IMR-90 (cell line): Measurements from ENCODE around the gene DUSP16. TPM values are rescaled to one million over a fixed set of nuclear protein-coding genes. Genes with fewer than 3 reads are reported as not detected.

Source experiments
- ATAC-seq: fragments of 200-7000 bp; cut with Tn5 transposase; 2 replicates; pipeline ENCODE4 v1.9.1; 2020; ENCODE audit warnings: low read depth, mild to moderate bottlenecking, moderate library complexity
- BruUV-seq: library from RNA; stranded (reverse); fragments of 400-500 nt; replicated peaks from 2 replicates; lab custom pipeline; 2021; lab: Mats Ljungman, UMichigan
- CTCF ChIA-PET: fragments of 300-600 bp; formaldehyde crosslinking; extraction: SDS; loops from one replicate; lab custom pipeline; 2021; ENCODE audit warnings: antibody characterized with exemption; lab: Yijun Ruan, JAX
- POLR2A ChIA-PET: fragments of 300-600 bp; sonication (Branson Sonifier 250); formaldehyde crosslinking; loops from one replicate; lab custom pipeline; 2022; ENCODE audit warnings: antibody characterized with exemption; ENCODE audit not compliant: unreplicated experiment; lab: Charles Lee
- DNase-seq: peaks from one replicate; pipeline ENCODE4 v3.0.0; 2013
- H2AFZ ChIP-seq: replicated peaks from 2 replicates; pipeline ENCODE3; 2013; ENCODE audit warnings: low read length, mild to moderate bottlenecking; ENCODE audit not compliant: poor library complexity
- H2AK5ac ChIP-seq: 2 replicates; pipeline ENCODE4 v1.6.1; 2013; ENCODE audit warnings: low read depth, low read length, inconsistent platforms
- H2AK9ac ChIP-seq: replicated peaks from 2 replicates; pipeline ENCODE3; 2013; ENCODE audit warnings: mild to moderate bottlenecking, low read depth, low read length, moderate library complexity; ENCODE audit not compliant: poor library complexity
- H2BK120ac ChIP-seq: 2 replicates; pipeline ENCODE4 v1.6.1; 2013; ENCODE audit warnings: low read depth, low read length, inconsistent platforms
- H2BK15ac ChIP-seq: 3 replicates; pipeline ENCODE4 v1.6.1; 2013; ENCODE audit warnings: low read depth, low read length, inconsistent platforms
- H2BK20ac ChIP-seq: 2 replicates; pipeline ENCODE4 v1.6.1; 2013; ENCODE audit warnings: low read depth, mild to moderate bottlenecking, inconsistent platforms, low read length, moderate library complexity
- H2BK5ac ChIP-seq: 2 replicates; pipeline ENCODE4 v1.6.1; 2013; ENCODE audit warnings: mild to moderate bottlenecking, low read depth, low read length, inconsistent platforms; ENCODE audit not compliant: poor library complexity, severe bottlenecking
- H3K14ac ChIP-seq: replicated peaks from 2 replicates; pipeline ENCODE4 v1.6.1; 2013; ENCODE audit warnings: low read depth, low read length, inconsistent platforms
- H3K18ac ChIP-seq: 2 replicates; pipeline ENCODE4 v1.6.1; 2013; ENCODE audit warnings: low read depth, low read length, control low read depth
- H3K23ac ChIP-seq: 2 replicates; pipeline ENCODE4 v1.6.1; 2013; ENCODE audit warnings: low read depth, low read length, inconsistent platforms
- H3K27ac ChIP-seq: 2 replicates; pipeline ENCODE4 v1.5.1; 2013; ENCODE audit warnings: mild to moderate bottlenecking, control low read depth, low read length; ENCODE audit not compliant: insufficient read depth
- H3K27me3 ChIP-seq: 2 replicates; pipeline ENCODE4 v1.6.1; 2013; ENCODE audit warnings: low read length; ENCODE audit not compliant: control insufficient read depth, insufficient read depth
- H3K36me3 ChIP-seq: 2 replicates; pipeline ENCODE4 v1.6.1; 2013; ENCODE audit warnings: low read length, mixed read lengths; ENCODE audit not compliant: control insufficient read depth, insufficient read depth
- H3K4ac ChIP-seq: 2 replicates; pipeline ENCODE4 v1.6.1; 2013; ENCODE audit warnings: low read depth, low read length, inconsistent platforms
- H3K4me1 ChIP-seq: 2 replicates; pipeline ENCODE4 v1.6.1; 2013; ENCODE audit warnings: low read length, mixed read lengths; ENCODE audit not compliant: control insufficient read depth, insufficient read depth
- H3K4me2 ChIP-seq: 2 replicates; pipeline ENCODE4 v1.6.1; 2013; ENCODE audit warnings: low read depth, mild to moderate bottlenecking, control low read depth, low read length, moderate library complexity
- H3K4me3 ChIP-seq: 2 replicates; pipeline ENCODE4 v1.5.1; 2013; ENCODE audit warnings: low read depth, mild to moderate bottlenecking, control low read depth, low read length, moderate library complexity; ENCODE audit not compliant: insufficient read depth
- H3K56ac ChIP-seq: 2 replicates; pipeline ENCODE4 v1.6.1; 2013; ENCODE audit warnings: low read length, inconsistent platforms; ENCODE audit not compliant: insufficient read depth; ENCODE audit errors: extremely low read depth
- H3K79me1 ChIP-seq, 2 experiments: 2 replicates each; pipeline ENCODE4 v1.6.1; 2013; ENCODE audit warnings: low read length in 2 of 2, inconsistent platforms in 1 of 2, low read depth in 1 of 2
- H3K9ac ChIP-seq: 2 replicates; pipeline ENCODE4 v1.6.1; 2013; ENCODE audit warnings: low read depth, low read length, control low read depth
- H3K9me1 ChIP-seq: 2 replicates; pipeline ENCODE4 v1.6.1; 2013; ENCODE audit warnings: low read length, inconsistent platforms; ENCODE audit not compliant: insufficient read depth
- H3K9me3 ChIP-seq: 2 replicates; pipeline ENCODE4 v1.6.1; 2013; ENCODE audit warnings: low read length; ENCODE audit not compliant: control insufficient read depth, insufficient read depth
- H4K20me1 ChIP-seq: 2 replicates; pipeline ENCODE4 v1.6.1; 2013; ENCODE audit warnings: low read length, inconsistent platforms; ENCODE audit not compliant: insufficient read depth
- H4K5ac ChIP-seq: 2 replicates; pipeline ENCODE4 v1.6.1; 2013; ENCODE audit warnings: mild to moderate bottlenecking, low read depth, low read length, control low read depth
- H4K8ac ChIP-seq, 2 experiments: 2 replicates each; pipeline ENCODE4 v1.6.1; 2013; ENCODE audit warnings: low read depth in 2 of 2, low read length in 2 of 2, control low read depth in 1 of 2, inconsistent platforms in 1 of 2
- H4K91ac ChIP-seq: 2 replicates; pipeline ENCODE4 v1.6.1; 2013; ENCODE audit warnings: low read depth, low read length, inconsistent platforms; ENCODE audit not compliant: insufficient read depth
- ELK1 ChIP-seq: fragments of 150-350 bp; IDR thresholded peaks from 2 replicates; pipeline ENCODE4 v1.6.1; 2016; ENCODE audit warnings: low read depth, mild to moderate bottlenecking, low read length, moderate library complexity, borderline replicate concordance
- MAZ ChIP-seq: IDR thresholded peaks from 2 replicates; pipeline ENCODE4 v1.6.1; 2012; ENCODE audit warnings: low read depth, mild to moderate bottlenecking, low read length, improper control_type of control experiment, moderate library complexity, borderline replicate concordance
- MXI1 ChIP-seq: IDR thresholded peaks from 2 replicates; pipeline ENCODE4 v1.6.1; 2012; ENCODE audit warnings: low read depth, mild to moderate bottlenecking, low read length, moderate library complexity, borderline replicate concordance
- RAD21 ChIP-seq: IDR thresholded peaks from 2 replicates; pipeline ENCODE4 v1.6.1; 2012; ENCODE audit warnings: low read length, improper control_type of control experiment
- RFX5 ChIP-seq: IDR thresholded peaks from 2 replicates; pipeline ENCODE4 v1.8.0; 2012; ENCODE audit warnings: low read depth, mild to moderate bottlenecking, low read length, moderate library complexity
- SMC3 ChIP-seq: fragments of 150-350 bp; IDR thresholded peaks from 2 replicates; pipeline ENCODE4 v1.6.1; 2016; ENCODE audit warnings: low read depth, mild to moderate bottlenecking, antibody characterized with exemption, low read length, moderate library complexity
- WGBS, 2 experiments: methylation state at CpG; one replicate each; pipeline versions ENCODE4 v1.1.5 to v1.1.7; 2013; ENCODE audit warnings: missing lambda C conversion rate in 2 of 2; ENCODE audit not compliant: insufficient read length in 1 of 2; ENCODE audit errors: extremely low coverage in 2 of 2; 5-methylcytosine and 5-hydroxymethylcytosine counted together
- dilution Hi-C: fragments of 300-500 bp; cut with HindIII; formaldehyde crosslinking; loops from one replicate; pipeline ENCODE4 v1.14.3; 2018; ENCODE audit warnings: low sequenced_read_pairs; ENCODE audit not compliant: unreplicated experiment
- in situ Hi-C: fragments of 300-500 bp; cut with MboI; formaldehyde crosslinking; loops from 3 replicates; pipeline ENCODE4 v1.14.3; 2019; ENCODE audit warnings: low sequenced_read_pairs, inconsistent platforms, mixed read lengths
- intact Hi-C: fragments of 100-400 bp; cut with micrococcal nuclease; formaldehyde crosslinking; loops from 2 replicates; pipeline ENCODE4 v1.10.0; 2022
- polyA plus RNA-seq, 3 experiments: library from polyadenylated mRNA; depleted of rRNA; stranded (reverse); fragments of >200 nt; gene quantifications; 2 replicates each; pipeline ENCODE4 v1.2.3, GENCODE V29; 2012; ENCODE audit warnings: low replicate concordance in 1 of 3
- total RNA-seq: library from RNA; depleted of rRNA; stranded (reverse); fragments of >200 nt; gene quantifications from 2 replicates; pipeline ENCODE4 v1.2.3, GENCODE V29; 2012

The DUSP16 gene
- total and polyA plus RNA-seq, 2 of the 4 experiments (the other 2 are of a cell fraction) = 4.7 to 10.0 TPM

- no peak overlapping the region for H2AFZ ChIP-seq
- H2BK120ac ChIP-seq = no peak overlapping the region
- peaks cover 21% of the 10 kb centered on the region for H3K4me1 ChIP-seq
- in situ Hi-C loops = no loop called here
- H3K79me1 ChIP-seq = peaks cover 0 to 9% of the 10 kb centered on the region in 2 experiments; a peak in 1 of 4 replicates
- no peak overlapping the region for H4K5ac ChIP-seq
- no peaks in the 10 kb centered on the region for H3K27me3 ChIP-seq
- H2AK9ac ChIP-seq = no peak overlapping the region
- no TSS peak for BruUV-seq
- H3K36me3 ChIP-seq = no peaks in the 10 kb centered on the region
- peak overlapping the region; percentile 57; the same call in 1 of the 2 replicates for H3K18ac ChIP-seq
- DNase-seq = peak; percentile 29
- H3K9me1 ChIP-seq = peaks cover 8% of the 10 kb centered on the region
- dilution Hi-C loops = no loop called here
- H2BK15ac ChIP-seq = no peak overlapping the region
- ATAC-seq = no peak
- TF ChIP-seq ELK1 = no peak
- no peak for TF ChIP-seq MXI1
- TF ChIP-seq SMC3 = no peak
- no peak for TF ChIP-seq RAD21
- no peak for TF ChIP-seq RFX5
- TF ChIP-seq MAZ = no peak
- H4K20me1 ChIP-seq = no peaks in the 10 kb centered on the region
- H4K91ac ChIP-seq = no peak overlapping the region
- H3K14ac ChIP-seq = 0 out of 2 replicates have a peak overlapping the region, but pooled peaks have one; percentile 59
- peak overlapping the region; percentile 18; the same call in 1 of the 2 replicates for H3K4ac ChIP-seq
- POLR2A ChIA-PET = no interaction called here
- peak overlapping the region in 1 of 2 experiments; percentile 59; a peak in 1 of 4 replicates for H4K8ac ChIP-seq
- no peak overlapping the region for H2AK5ac ChIP-seq
- no peak overlapping the region for H3K9ac ChIP-seq
- no peaks in the 10 kb centered on the region for H3K9me3 ChIP-seq
- no peak overlapping the region for H3K27ac ChIP-seq
- H3K4me3 ChIP-seq = no peak overlapping the region
- no CpG with 5 or more reads among the region's 2 CpGs for WGBS, 2 experiments
- peak overlapping the region; percentile 36 for H2BK5ac ChIP-seq
- H3K23ac ChIP-seq = no peak overlapping the region
- intact Hi-C loops = no loop called here
- H3K4me2 ChIP-seq = no peak overlapping the region
- H2BK20ac ChIP-seq = 0 out of 2 replicates have a peak overlapping the region, but pooled peaks have one; percentile 9
- CTCF ChIA-PET = interaction anchor here (0.5 to 0.8 kb wide), 3 partner anchors 10 to 351 kb away, joined by 4 read pairs; no protein-coding TSS in a partner anchor
- H3K56ac ChIP-seq = no peak overlapping the region
These were observed 116.8 kb downstream of the DUSP16 start for GRCh38 chr12:12445882-12446181.
